ENCODE measurements around the gene SLC50A1. TPM values are rescaled to one million over a fixed set of nuclear protein-coding genes. Genes with fewer than 3 reads are reported as not detected.

SLC50A1 gene
- total RNA-seq, 6 experiments from 2014 or later: 23.5 to 36.4 (median 29.5) TPM

DNA sequence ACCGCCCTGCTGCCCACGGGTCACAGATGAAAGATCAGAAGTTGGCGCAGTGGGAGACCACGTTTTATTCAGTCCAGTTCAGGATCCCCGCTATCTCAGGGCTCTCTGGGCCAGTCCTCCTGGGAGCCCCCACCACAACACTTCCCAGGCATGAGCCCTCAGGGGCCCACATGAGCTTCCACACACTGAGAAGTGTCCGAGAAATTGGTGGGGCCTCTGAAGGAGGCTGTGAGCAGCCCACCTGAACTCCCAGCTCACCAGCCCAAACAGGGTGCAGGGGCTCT lies 50.1 kb downstream of the SLC50A1 start:
- H3K9me3 Mint-ChIP-seq: no peaks in the 10 kb centered on the region
- no peak overlapping the region for H3K4me3 Mint-ChIP-seq
- TF ChIP-seq, protein P1, sequence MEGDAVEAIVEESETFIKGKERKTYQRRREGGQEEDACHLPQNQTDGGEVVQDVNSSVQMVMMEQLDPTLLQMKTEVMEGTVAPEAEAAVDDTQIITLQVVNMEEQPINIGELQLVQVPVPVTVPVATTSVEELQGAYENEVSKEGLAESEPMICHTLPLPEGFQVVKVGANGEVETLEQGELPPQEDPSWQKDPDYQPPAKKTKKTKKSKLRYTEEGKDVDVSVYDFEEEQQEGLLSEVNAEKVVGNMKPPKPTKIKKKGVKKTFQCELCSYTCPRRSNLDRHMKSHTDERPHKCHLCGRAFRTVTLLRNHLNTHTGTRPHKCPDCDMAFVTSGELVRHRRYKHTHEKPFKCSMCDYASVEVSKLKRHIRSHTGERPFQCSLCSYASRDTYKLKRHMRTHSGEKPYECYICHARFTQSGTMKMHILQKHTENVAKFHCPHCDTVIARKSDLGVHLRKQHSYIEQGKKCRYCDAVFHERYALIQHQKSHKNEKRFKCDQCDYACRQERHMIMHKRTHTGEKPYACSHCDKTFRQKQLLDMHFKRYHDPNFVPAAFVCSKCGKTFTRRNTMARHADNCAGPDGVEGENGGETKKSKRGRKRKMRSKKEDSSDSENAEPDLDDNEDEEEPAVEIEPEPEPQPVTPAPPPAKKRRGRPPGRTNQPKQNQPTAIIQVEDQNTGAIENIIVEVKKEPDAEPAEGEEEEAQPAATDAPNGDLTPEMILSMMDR (IDR thresholded peaks at IDR 0.05): no peak
- H3K4me1 Mint-ChIP-seq (ENCODE audit: low read depth): 0 out of 2 replicates have a peak, but pooled peaks cover 7% of the 10 kb centered on the region
- no peak overlapping the region for H3K27ac Mint-ChIP-seq
- H3K36me3 Mint-ChIP-seq (ENCODE audit: low read depth): peaks cover 5% of the 10 kb centered on the region; the same call in 1 of the 2 replicates
- DNase-seq: no peak
- no peaks in the 10 kb centered on the region; the same call in 1 of the 2 replicates for H3K27me3 Mint-ChIP-seq (ENCODE audit: insufficient read depth)

- no peak for DNase-seq
- no peaks in the 10 kb centered on the region for H3K9me3 Mint-ChIP-seq
- TF ChIP-seq, protein P1 (IDR thresholded peaks at IDR 0.05): no peak
- H3K36me3 Mint-ChIP-seq (ENCODE audit: low read depth): peaks cover 5% of the 10 kb centered on the region; the same call in 1 of the 2 replicates
- H3K27me3 Mint-ChIP-seq (ENCODE audit: insufficient read depth): no peaks in the 10 kb centered on the region; the same call in 1 of the 2 replicates
- no peak overlapping the region for H3K4me3 Mint-ChIP-seq
- no peak overlapping the region for H3K27ac Mint-ChIP-seq
- H3K4me1 Mint-ChIP-seq (ENCODE audit: low read depth): 0 out of 2 replicates have a peak, but pooled peaks cover 7% of the 10 kb centered on the region
Observed at GRCh38 chr1:155186067-155186793, 50.6 kb downstream of the SLC50A1 start.

- Mint-ChIP-seq H3K27me3 (ENCODE audit: insufficient read depth) (no peaks in the 10 kb centered on the region; the same call in 1 of the 2 replicates), H3K9me3 (no peaks in the 10 kb centered on the region), H3K36me3 (ENCODE audit: low read depth) (peaks cover 5% of the 10 kb centered on the region; the same call in 1 of the 2 replicates), H3K4me3 (no peak overlapping the region), H3K4me1 (ENCODE audit: low read depth) (0 out of 2 replicates have a peak, but pooled peaks cover 7% of the 10 kb centered on the region), H3K27ac (no peak overlapping the region)
- TF ChIP-seq, protein P1 (IDR thresholded peaks at IDR 0.05): no peak
- no peak for DNase-seq
Observed at GRCh38 chr1:155186794-155187455, 51.3 kb downstream of the SLC50A1 start.

DNA sequence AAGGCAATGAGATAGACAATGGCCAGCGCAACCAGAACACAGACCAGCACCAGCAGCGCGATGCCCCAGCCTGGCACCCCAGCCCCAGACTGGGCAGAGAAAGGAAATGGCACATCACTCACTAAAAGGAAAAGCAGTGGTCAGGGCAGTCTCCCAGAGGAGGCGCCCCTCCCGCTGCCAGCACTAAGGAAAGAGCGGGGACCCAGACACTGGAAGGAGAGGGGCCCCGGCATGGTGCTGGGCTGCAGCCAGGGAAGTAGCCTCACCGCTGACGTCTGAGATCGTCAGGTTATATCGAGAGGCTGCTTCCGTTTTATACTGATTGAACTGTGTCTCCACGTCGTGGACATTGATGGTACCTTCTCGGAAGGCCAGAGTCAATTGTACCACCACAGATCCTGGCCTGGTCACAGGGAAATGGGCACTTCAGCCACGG lies 51.8 kb downstream of the SLC50A1 start:
- Mint-ChIP-seq H3K27ac (no peak overlapping the region), H3K4me3 (no peak overlapping the region), H3K36me3 (ENCODE audit: low read depth) (peaks cover 5% of the 10 kb centered on the region; the same call in 1 of the 2 replicates), H3K27me3 (ENCODE audit: insufficient read depth) (peaks cover 2% of the 10 kb centered on the region; the same call in 1 of the 2 replicates), H3K9me3 (no peaks in the 10 kb centered on the region), H3K4me1 (ENCODE audit: low read depth) (0 out of 2 replicates have a peak, but pooled peaks cover 7% of the 10 kb centered on the region)
- TF ChIP-seq, protein P1 (IDR thresholded peaks at IDR 0.05): no peak
- DNase-seq: no peak

GRCh38 chr1:155188268-155188667 lies 52.6 kb downstream of the SLC50A1 start:
- Mint-ChIP-seq H3K4me3 (no peak overlapping the region), H3K36me3 (ENCODE audit: low read depth) (peaks cover 5% of the 10 kb centered on the region; the same call in 1 of the 2 replicates), H3K27ac (peak overlapping the region; percentile 36), H3K4me1 (ENCODE audit: low read depth) (peaks cover 9% of the 10 kb centered on the region), H3K9me3 (no peaks in the 10 kb centered on the region), H3K27me3 (ENCODE audit: insufficient read depth) (peaks cover 2% of the 10 kb centered on the region; the same call in 1 of the 2 replicates)
- DNase-seq: no peak
- TF ChIP-seq, protein P1 (IDR thresholded peaks at IDR 0.05): no peak

Other genes starting within 250 kb of the SLC50A1 start
- 10 to 100 TPM; 29.1 to 33.4 (median 32.5) TPM for gene PMVK, start 199.1 kb upstream of the SLC50A1 start, total RNA-seq (2021; fragmentation: NEBNext Ultra II Directional; extraction: Animal tissue kit (Norgen Biotek cat#: 25700))
- 10 to 100 TPM; 26.4 to 42.5 (median 28.1) TPM for gene PBXIP1, start 179.8 kb upstream of the SLC50A1 start, total RNA-seq (2021; fragmentation: NEBNext Ultra II Directional; extraction: Animal tissue kit (Norgen Biotek cat#: 25700))
- 10 to 100 TPM; 19.9 to 23.7 (median 21.3) TPM for gene PYGO2, start 174.1 kb upstream of the SLC50A1 start, total RNA-seq (2021; fragmentation: NEBNext Ultra II Directional; extraction: Animal tissue kit (Norgen Biotek cat#: 25700))
- gene SHC1, start 165.1 kb upstream of the SLC50A1 start, total RNA-seq (2021; fragmentation: NEBNext Ultra II Directional; extraction: Animal tissue kit (Norgen Biotek cat#: 25700)): 100 to 1,000 TPM; 371 to 461 (median 401) TPM
- gene CKS1B, start 161.2 kb upstream of the SLC50A1 start, total RNA-seq (2021; fragmentation: NEBNext Ultra II Directional; extraction: Animal tissue kit (Norgen Biotek cat#: 25700)): 100 to 1,000 TPM in 3 of 6 experiments, 10 to 100 TPM in 3; 52.7 to 111 (median 98.8) TPM
- gene FLAD1, start 152.5 kb upstream of the SLC50A1 start, total RNA-seq (2021; fragmentation: NEBNext Ultra II Directional; extraction: Animal tissue kit (Norgen Biotek cat#: 25700)): 10 to 100 TPM; 25.1 to 35.3 (median 29.6) TPM
- under 1 TPM in 1 of 6 experiments, not detected in 5; 0.46 TPM for gene LENEP, start 142.3 kb upstream of the SLC50A1 start, total RNA-seq (2021; fragmentation: NEBNext Ultra II Directional; extraction: Animal tissue kit (Norgen Biotek cat#: 25700))
- 10 to 100 TPM; 31.1 to 37.1 (median 34.1) TPM for gene ZBTB7B, start 133.1 kb upstream of the SLC50A1 start, total RNA-seq (2021; fragmentation: NEBNext Ultra II Directional; extraction: Animal tissue kit (Norgen Biotek cat#: 25700))
- gene DCST2, start 102.1 kb upstream of the SLC50A1 start, total RNA-seq (2021; fragmentation: NEBNext Ultra II Directional; extraction: Animal tissue kit (Norgen Biotek cat#: 25700)): under 1 TPM in 2 of 6 experiments, not detected in 4; 0.08 to 0.14 TPM
- not detected for gene DCST1, start 102.0 kb upstream of the SLC50A1 start, total RNA-seq (2021; fragmentation: NEBNext Ultra II Directional; extraction: Animal tissue kit (Norgen Biotek cat#: 25700))
- 10 to 100 TPM; 51.1 to 66.9 (median 63.7) TPM for gene ADAM15, start 84.5 kb upstream of the SLC50A1 start, total RNA-seq (2021; fragmentation: NEBNext Ultra II Directional; extraction: Animal tissue kit (Norgen Biotek cat#: 25700))
- 1 to 10 TPM; 3.6 to 5.6 (median 4.8) TPM for gene EFNA4, start 72.1 kb upstream of the SLC50A1 start, total RNA-seq (2021; fragmentation: NEBNext Ultra II Directional; extraction: Animal tissue kit (Norgen Biotek cat#: 25700))
- gene EFNA3, start 57.0 kb upstream of the SLC50A1 start, total RNA-seq (2021; fragmentation: NEBNext Ultra II Directional; extraction: Animal tissue kit (Norgen Biotek cat#: 25700)): under 1 TPM; 0.25 to 0.87 (median 0.55) TPM
- under 1 TPM in 1 of 6 experiments, not detected in 5; 0.19 TPM for gene EFNA1, start 8.0 kb upstream of the SLC50A1 start, total RNA-seq (2021; fragmentation: NEBNext Ultra II Directional; extraction: Animal tissue kit (Norgen Biotek cat#: 25700))
- gene DPM3, start 4.7 kb downstream of the SLC50A1 start, total RNA-seq (2021; fragmentation: NEBNext Ultra II Directional; extraction: Animal tissue kit (Norgen Biotek cat#: 25700)): 100 to 1,000 TPM in 1 of 6 experiments, 10 to 100 TPM in 5; 66.2 to 110 (median 86.2) TPM
- gene KRTCAP2, start 37.5 kb downstream of the SLC50A1 start, total RNA-seq (2021; fragmentation: NEBNext Ultra II Directional; extraction: Animal tissue kit (Norgen Biotek cat#: 25700)): 100 to 1,000 TPM; 231 to 351 (median 285) TPM
- gene TRIM46, start 38.0 kb downstream of the SLC50A1 start, total RNA-seq (2021; fragmentation: NEBNext Ultra II Directional; extraction: Animal tissue kit (Norgen Biotek cat#: 25700)): 1 to 10 TPM; 5.1 to 7.1 (median 6.1) TPM
- 10 to 100 TPM; 13.9 to 20.3 (median 16.9) TPM for gene THBS3, start 72.0 kb downstream of the SLC50A1 start, total RNA-seq (2021; fragmentation: NEBNext Ultra II Directional; extraction: Animal tissue kit (Norgen Biotek cat#: 25700))
- gene MTX1, start 72.8 kb downstream of the SLC50A1 start, total RNA-seq (2021; fragmentation: NEBNext Ultra II Directional; extraction: Animal tissue kit (Norgen Biotek cat#: 25700)): 10 to 100 TPM; 49.8 to 55.4 (median 51.5) TPM
- gene ENTREP3, start 119.6 kb downstream of the SLC50A1 start, total RNA-seq (2021; fragmentation: NEBNext Ultra II Directional; extraction: Animal tissue kit (Norgen Biotek cat#: 25700)): 10 to 100 TPM; 53.6 to 81.3 (median 58.8) TPM
- gene SCAMP3, start 126.5 kb downstream of the SLC50A1 start, total RNA-seq (2021; fragmentation: NEBNext Ultra II Directional; extraction: Animal tissue kit (Norgen Biotek cat#: 25700)): 100 to 1,000 TPM; 125 to 150 (median 135) TPM
- gene CLK2, start 137.7 kb downstream of the SLC50A1 start, total RNA-seq (2021; fragmentation: NEBNext Ultra II Directional; extraction: Animal tissue kit (Norgen Biotek cat#: 25700)): 10 to 100 TPM; 24.8 to 32.8 (median 30.0) TPM
- gene HCN3, start 141.6 kb downstream of the SLC50A1 start, total RNA-seq (2021; fragmentation: NEBNext Ultra II Directional; extraction: Animal tissue kit (Norgen Biotek cat#: 25700)): 1 to 10 TPM; 1.3 to 1.6 (median 1.5) TPM
- gene PKLR, start 165.6 kb downstream of the SLC50A1 start, total RNA-seq (2021; fragmentation: NEBNext Ultra II Directional; extraction: Animal tissue kit (Norgen Biotek cat#: 25700)): not detected
- 100 to 1,000 TPM; 117 to 147 (median 127) TPM for gene FDPS, start 173.0 kb downstream of the SLC50A1 start, total RNA-seq (2021; fragmentation: NEBNext Ultra II Directional; extraction: Animal tissue kit (Norgen Biotek cat#: 25700))
- gene RUSC1, start 185.0 kb downstream of the SLC50A1 start, total RNA-seq (2021; fragmentation: NEBNext Ultra II Directional; extraction: Animal tissue kit (Norgen Biotek cat#: 25700)): 10 to 100 TPM; 26.6 to 36.0 (median 32.9) TPM

All from HFFc6 (cell line).